Measurements from ENCODE around the gene KDM3A.

KDM3A gene

GRCh38 chr2:86441392-86441881 is 266 bp downstream of the KDM3A start:
- peaks cover 11% of the 10 kb centered on the region; the same call in 1 of the 2 replicates for H3K36me3 ChIP-seq (replicated peaks)
- in situ Hi-C loops (cut with MboI; ENCODE audit: low sequenced_read_pairs), result loop anchor here (10.0 kb wide), 1 partner anchor 247 kb away; the partner anchor contains the start of genes IMMT and MRPL35
- H3K4me3 ChIP-seq, result peak overlapping the region; percentile 45
- no peak for DNase-seq (ENCODE audit: low spot score in 2 of 2)
- peaks cover 11% of the 10 kb centered on the region for H3K9me3 ChIP-seq
- peaks cover 8% of the 10 kb centered on the region for H3K4me1 ChIP-seq
- H3K27me3 ChIP-seq (ENCODE audit: low read depth), result no peaks in the 10 kb centered on the region

- peaks cover 8% of the 10 kb centered on the region for H3K4me1 ChIP-seq
- peak; percentile 22 to 68 for DNase-seq (ENCODE audit: low spot score in 2 of 2)
- peaks cover 11% of the 10 kb centered on the region for H3K9me3 ChIP-seq
- peak overlapping the region; percentile 45 for H3K4me3 ChIP-seq
- no peaks in the 10 kb centered on the region for H3K27me3 ChIP-seq (ENCODE audit: low read depth)
- H3K36me3 ChIP-seq (replicated peaks), result peaks cover 11% of the 10 kb centered on the region; the same call in 1 of the 2 replicates
- in situ Hi-C loops (cut with MboI; ENCODE audit: low sequenced_read_pairs), result loop anchor here (10.0 kb wide), 1 partner anchor 247 kb away; the partner anchor contains the start of genes IMMT and MRPL35
Measured at GRCh38 chr2:86441882-86442641, 891 bp downstream of the KDM3A start.

- Histone ChIP-seq H3K9me3 (peaks cover 11% of the 10 kb centered on the region), H3K4me1 (peaks cover 8% of the 10 kb centered on the region), H3K4me3 (peak overlapping the region; percentile 45), H3K27me3 (ENCODE audit: low read depth) (no peaks in the 10 kb centered on the region), H3K36me3 (replicated peaks) (peaks cover 11% of the 10 kb centered on the region; the same call in 1 of the 2 replicates)
- in situ Hi-C loops (cut with MboI; ENCODE audit: low sequenced_read_pairs), result loop anchor here (10.0 kb wide), 1 partner anchor 248 kb away; the partner anchor contains the start of genes IMMT and MRPL35
- DNase-seq (ENCODE audit: low spot score in 2 of 2), result peak; percentile 92 to 94
Measured at GRCh38 chr2:86442642-86443005, 1.5 kb downstream of the KDM3A start.

- Histone ChIP-seq H3K9me3 (peaks cover 11% of the 10 kb centered on the region), H3K4me3 (no peak overlapping the region), H3K36me3 (replicated peaks) (peaks cover 11% of the 10 kb centered on the region; the same call in 1 of the 2 replicates), H3K4me1 (peaks cover 12% of the 10 kb centered on the region), H3K27me3 (ENCODE audit: low read depth) (no peaks in the 10 kb centered on the region)
- DNase-seq (ENCODE audit: low spot score in 2 of 2), result no peak
- in situ Hi-C loops (cut with MboI; ENCODE audit: low sequenced_read_pairs), result loop anchor here (10.0 kb wide), 1 partner anchor 249 kb away; the partner anchor contains the start of genes IMMT and MRPL35
Measured at GRCh38 chr2:86443631-86444350, 2.6 kb downstream of the KDM3A start.

GRCh38 chr2:86445436-86445835 is 4.3 kb downstream of the KDM3A start:
- peaks cover 13% of the 10 kb centered on the region; the same call in 1 of the 2 replicates for H3K36me3 ChIP-seq (replicated peaks)
- in situ Hi-C loops (cut with MboI; ENCODE audit: low sequenced_read_pairs), result loop anchor here (10.0 kb wide), 1 partner anchor 251 kb away; the partner anchor contains the start of genes IMMT and MRPL35

GRCh38 chr2:86446060-86446459 is 4.9 kb downstream of the KDM3A start:
- Histone ChIP-seq H3K36me3 (replicated peaks) (peaks cover 16% of the 10 kb centered on the region), H3K27me3 (ENCODE audit: low read depth) (no peaks in the 10 kb centered on the region), H3K4me1 (peaks cover 18% of the 10 kb centered on the region)

More at GRCh38 chr2:86445436-86445835, 4.3 kb downstream of the KDM3A start:
- no peak for DNase-seq (ENCODE audit: low spot score in 2 of 2)
- H3K27me3 ChIP-seq (ENCODE audit: low read depth), result no peaks in the 10 kb centered on the region
- no peak overlapping the region for H3K4me3 ChIP-seq
- H3K9me3 ChIP-seq, result peaks cover under 1% of the 10 kb centered on the region
- H3K4me1 ChIP-seq, result peaks cover 18% of the 10 kb centered on the region

GRCh38 chr2:86453836-86454235 is 12.7 kb downstream of the KDM3A start:
- Histone ChIP-seq H3K9me3 (no peaks in the 10 kb centered on the region), H3K27me3 (ENCODE audit: low read depth) (no peaks in the 10 kb centered on the region), H3K4me3 (no peak overlapping the region), H3K4me1 (peaks cover 11% of the 10 kb centered on the region), H3K36me3 (replicated peaks) (peaks cover 39% of the 10 kb centered on the region)
- in situ Hi-C loops (cut with MboI; ENCODE audit: low sequenced_read_pairs), result no loop called here
- peak; percentile 15 to 33 for DNase-seq (ENCODE audit: low spot score in 2 of 2)

More at GRCh38 chr2:86446060-86446459, 4.9 kb downstream of the KDM3A start:
- H3K4me3 ChIP-seq, result no peak overlapping the region
- in situ Hi-C loops (cut with MboI; ENCODE audit: low sequenced_read_pairs), result loop anchor here (10.0 kb wide), 1 partner anchor 251 kb away; the partner anchor contains the start of genes IMMT and MRPL35
- DNase-seq (ENCODE audit: low spot score in 2 of 2), result no peak
- no peaks in the 10 kb centered on the region for H3K9me3 ChIP-seq

- H3K9me3 ChIP-seq, result no peaks in the 10 kb centered on the region
- H3K4me1 ChIP-seq, result peaks cover 7% of the 10 kb centered on the region
- no peaks in the 10 kb centered on the region for H3K27me3 ChIP-seq (ENCODE audit: low read depth)
- H3K36me3 ChIP-seq (replicated peaks), result peaks cover 41% of the 10 kb centered on the region
- in situ Hi-C loops (cut with MboI; ENCODE audit: low sequenced_read_pairs), result no loop called here
- DNase-seq (ENCODE audit: low spot score in 2 of 2), result no peak
- H3K4me3 ChIP-seq, result no peak overlapping the region
Measured at GRCh38 chr2:86454238-86454637, 13.1 kb downstream of the KDM3A start.

GRCh38 chr2:86455181-86455580 is 14.0 kb downstream of the KDM3A start:
- in situ Hi-C loops (cut with MboI; ENCODE audit: low sequenced_read_pairs), result no loop called here
- Histone ChIP-seq H3K9me3 (no peaks in the 10 kb centered on the region), H3K4me3 (no peak overlapping the region), H3K4me1 (peaks cover 3% of the 10 kb centered on the region; the same call in 1 of the 2 replicates), H3K27me3 (ENCODE audit: low read depth) (no peaks in the 10 kb centered on the region), H3K36me3 (replicated peaks) (peaks cover 46% of the 10 kb centered on the region)
- no peak for DNase-seq (ENCODE audit: low spot score in 2 of 2)

GRCh38 chr2:86461042-86461743 is 20.0 kb downstream of the KDM3A start:
- Histone ChIP-seq H3K9me3 (no peaks in the 10 kb centered on the region), H3K27me3 (ENCODE audit: low read depth) (no peaks in the 10 kb centered on the region), H3K36me3 (replicated peaks) (peaks cover 70% of the 10 kb centered on the region), H3K4me3 (no peak overlapping the region), H3K4me1 (no peaks in the 10 kb centered on the region)
- DNase-seq (ENCODE audit: low spot score in 2 of 2), result no peak
- in situ Hi-C loops (cut with MboI; ENCODE audit: low sequenced_read_pairs), result no loop called here

GRCh38 chr2:86464652-86465051 is 23.5 kb downstream of the KDM3A start:
- DNase-seq (ENCODE audit: low spot score in 2 of 2), result no peak
- no peak overlapping the region for H3K4me3 ChIP-seq
- no peaks in the 10 kb centered on the region for H3K27me3 ChIP-seq (ENCODE audit: low read depth)
- no peaks in the 10 kb centered on the region for H3K9me3 ChIP-seq
- in situ Hi-C loops (cut with MboI; ENCODE audit: low sequenced_read_pairs), result no loop called here
- H3K36me3 ChIP-seq (replicated peaks), result peaks cover 61% of the 10 kb centered on the region
- no peaks in the 10 kb centered on the region for H3K4me1 ChIP-seq

- in situ Hi-C loops (cut with MboI; ENCODE audit: low sequenced_read_pairs), result no loop called here
- Histone ChIP-seq H3K4me3 (no peak overlapping the region), H3K36me3 (replicated peaks) (peaks cover 45% of the 10 kb centered on the region), H3K4me1 (no peaks in the 10 kb centered on the region), H3K9me3 (no peaks in the 10 kb centered on the region), H3K27me3 (ENCODE audit: low read depth) (no peaks in the 10 kb centered on the region)
- DNase-seq (ENCODE audit: low spot score in 2 of 2), result no peak
Measured at GRCh38 chr2:86466306-86466705, 25.1 kb downstream of the KDM3A start.
